ENCODE data around the gene ARHGAP40.

- TF ChIP-seq SIN3A (IDR thresholded peaks at IDR 0.05; ENCODE audit: borderline replicate concordance, insufficient read depth, low read length) (no peak), TAF1 (IDR thresholded peaks at IDR 0.05; ENCODE audit: borderline replicate concordance, insufficient read depth, low read length) (no peak), POLR2AphosphoS5 (IDR thresholded peaks at IDR 0.05; ENCODE audit: low read depth, low read length) (no peak)
- TF ChIP-seq, protein P1, sequence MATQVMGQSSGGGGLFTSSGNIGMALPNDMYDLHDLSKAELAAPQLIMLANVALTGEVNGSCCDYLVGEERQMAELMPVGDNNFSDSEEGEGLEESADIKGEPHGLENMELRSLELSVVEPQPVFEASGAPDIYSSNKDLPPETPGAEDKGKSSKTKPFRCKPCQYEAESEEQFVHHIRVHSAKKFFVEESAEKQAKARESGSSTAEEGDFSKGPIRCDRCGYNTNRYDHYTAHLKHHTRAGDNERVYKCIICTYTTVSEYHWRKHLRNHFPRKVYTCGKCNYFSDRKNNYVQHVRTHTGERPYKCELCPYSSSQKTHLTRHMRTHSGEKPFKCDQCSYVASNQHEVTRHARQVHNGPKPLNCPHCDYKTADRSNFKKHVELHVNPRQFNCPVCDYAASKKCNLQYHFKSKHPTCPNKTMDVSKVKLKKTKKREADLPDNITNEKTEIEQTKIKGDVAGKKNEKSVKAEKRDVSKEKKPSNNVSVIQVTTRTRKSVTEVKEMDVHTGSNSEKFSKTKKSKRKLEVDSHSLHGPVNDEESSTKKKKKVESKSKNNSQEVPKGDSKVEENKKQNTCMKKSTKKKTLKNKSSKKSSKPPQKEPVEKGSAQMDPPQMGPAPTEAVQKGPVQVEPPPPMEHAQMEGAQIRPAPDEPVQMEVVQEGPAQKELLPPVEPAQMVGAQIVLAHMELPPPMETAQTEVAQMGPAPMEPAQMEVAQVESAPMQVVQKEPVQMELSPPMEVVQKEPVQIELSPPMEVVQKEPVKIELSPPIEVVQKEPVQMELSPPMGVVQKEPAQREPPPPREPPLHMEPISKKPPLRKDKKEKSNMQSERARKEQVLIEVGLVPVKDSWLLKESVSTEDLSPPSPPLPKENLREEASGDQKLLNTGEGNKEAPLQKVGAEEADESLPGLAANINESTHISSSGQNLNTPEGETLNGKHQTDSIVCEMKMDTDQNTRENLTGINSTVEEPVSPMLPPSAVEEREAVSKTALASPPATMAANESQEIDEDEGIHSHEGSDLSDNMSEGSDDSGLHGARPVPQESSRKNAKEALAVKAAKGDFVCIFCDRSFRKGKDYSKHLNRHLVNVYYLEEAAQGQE (IDR thresholded peaks at IDR 0.05; ENCODE audit: insufficient read depth in 1 of 2, low read depth in 2 of 2, low read length in 2 of 2) = no peak
Observed at GRCh38 chr20:38669688-38670087, 68.1 kb downstream of the ARHGAP40 start.
